NCI-H345 (cell line): ENCODE results near the gene AAK1.

Experiments used
- DNase-seq: peaks from one replicate; lab custom pipeline; 2025; lab: John Stamatoyannopoulos, UW

Gene AAK1

GRCh38 chr2:69538872-69539548 is 104.5 kb downstream of the AAK1 start:
- no peak for DNase-seq

- DNase-seq = no peak
Measured at GRCh38 chr2:69538249-69538648, 105.3 kb downstream of the AAK1 start.

- no peak for DNase-seq
Measured at GRCh38 chr2:69535817-69536241, 107.7 kb downstream of the AAK1 start.

- DNase-seq = no peak
Measured at GRCh38 chr2:69531186-69531585, 112.4 kb downstream of the AAK1 start.

- no peak for DNase-seq
Measured at GRCh38 chr2:69529480-69529879, 114.1 kb downstream of the AAK1 start.

- DNase-seq = no peak
Measured at GRCh38 chr2:69525261-69525660, 118.3 kb downstream of the AAK1 start.

GRCh38 chr2:69524799-69525198 is 118.7 kb downstream of the AAK1 start:
- no peak for DNase-seq

GRCh38 chr2:69521747-69522146 is 121.8 kb downstream of the AAK1 start:
- DNase-seq = no peak

GRCh38 chr2:69518841-69519240 is 124.7 kb downstream of the AAK1 start:
- DNase-seq = no peak

DNA sequence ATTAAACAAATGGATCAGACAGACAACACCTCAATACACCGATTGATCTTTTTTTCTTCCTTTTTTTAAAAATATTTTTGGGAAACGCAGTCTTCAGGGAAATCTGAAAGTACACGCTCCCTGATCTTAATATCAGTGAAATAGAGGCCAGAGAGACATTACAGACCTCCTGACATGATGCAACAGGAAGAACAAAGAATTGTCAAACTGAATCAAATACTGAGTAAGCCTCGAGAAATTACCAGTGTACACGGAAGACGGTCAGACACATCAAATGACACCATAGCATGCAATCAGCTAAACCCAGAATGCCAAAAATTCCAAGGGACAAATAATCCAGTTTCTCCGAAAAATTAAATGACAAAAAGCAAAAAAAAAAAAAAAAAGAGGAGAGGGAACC is 126.1 kb downstream of the AAK1 start:
- no peak for DNase-seq

GRCh38 chr2:69514819-69515218 is 128.7 kb downstream of the AAK1 start:
- DNase-seq = no peak

DNA sequence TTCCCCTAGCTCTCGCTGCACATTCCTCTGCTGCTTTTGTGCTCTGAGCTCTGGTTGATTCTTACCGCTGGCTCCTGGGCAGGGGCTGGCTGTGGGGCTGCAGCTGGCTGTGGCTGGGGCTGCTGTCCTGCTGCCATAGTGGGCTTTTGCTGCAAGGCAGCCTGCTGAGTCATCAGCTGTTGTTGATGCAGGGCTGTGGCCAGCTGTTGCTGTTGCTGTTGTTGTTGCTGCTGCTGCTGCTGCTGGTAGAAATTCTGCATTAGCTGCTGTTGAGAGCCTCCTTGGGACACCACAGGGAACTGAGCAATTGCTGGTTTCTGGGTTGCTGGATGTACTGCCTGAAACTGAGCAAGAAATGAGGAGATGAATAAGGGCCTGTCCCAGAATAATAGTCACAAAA is 129.1 kb downstream of the AAK1 start:
- no peak for DNase-seq

GRCh38 chr2:69512446-69512845 is 131.1 kb downstream of the AAK1 start:
- no peak for DNase-seq

- no peak for DNase-seq
Measured at GRCh38 chr2:69510204-69510603, 133.3 kb downstream of the AAK1 start.

DNA sequence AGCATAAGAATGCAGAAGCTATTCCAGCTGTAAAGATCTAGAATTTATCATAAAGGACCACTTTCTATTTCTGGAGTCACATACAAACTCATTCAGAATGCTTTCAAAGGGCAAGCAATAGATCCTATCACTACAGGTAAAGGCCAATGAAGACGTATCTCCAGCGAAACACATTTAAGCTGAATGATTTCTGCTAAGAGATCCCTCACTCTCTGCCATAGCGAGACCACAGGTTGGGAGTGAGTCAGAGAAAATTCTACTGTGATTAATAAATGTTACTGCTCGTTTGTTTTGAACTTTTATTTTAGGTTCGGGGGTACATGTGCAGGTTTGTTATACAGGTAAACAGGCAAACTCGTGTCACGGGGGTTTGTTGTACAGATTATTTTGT is 133.8 kb downstream of the AAK1 start:
- DNase-seq = no peak

GRCh38 chr2:69509011-69509749 is 134.4 kb downstream of the AAK1 start:
- DNase-seq = peak; percentile 52

DNA sequence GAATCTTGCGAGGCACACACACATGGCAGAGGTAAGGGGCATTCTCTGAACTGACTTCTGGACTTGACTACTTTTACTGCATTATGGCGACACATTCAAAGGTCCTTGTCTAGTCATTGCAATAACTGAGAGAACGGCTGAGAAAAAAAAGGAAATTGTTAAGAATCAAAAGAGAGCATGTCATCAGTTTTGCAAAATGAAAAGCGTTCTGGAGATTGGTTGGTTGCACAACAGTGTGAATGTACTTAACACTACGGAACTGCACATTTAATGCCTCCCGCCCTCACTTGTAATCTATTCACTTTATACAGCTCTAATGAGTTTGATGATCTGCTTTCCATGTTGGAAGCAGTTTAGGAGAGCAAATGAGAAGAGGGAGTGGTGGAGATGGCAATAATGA is 137.8 kb downstream of the AAK1 start:
- DNase-seq = no peak

DNA sequence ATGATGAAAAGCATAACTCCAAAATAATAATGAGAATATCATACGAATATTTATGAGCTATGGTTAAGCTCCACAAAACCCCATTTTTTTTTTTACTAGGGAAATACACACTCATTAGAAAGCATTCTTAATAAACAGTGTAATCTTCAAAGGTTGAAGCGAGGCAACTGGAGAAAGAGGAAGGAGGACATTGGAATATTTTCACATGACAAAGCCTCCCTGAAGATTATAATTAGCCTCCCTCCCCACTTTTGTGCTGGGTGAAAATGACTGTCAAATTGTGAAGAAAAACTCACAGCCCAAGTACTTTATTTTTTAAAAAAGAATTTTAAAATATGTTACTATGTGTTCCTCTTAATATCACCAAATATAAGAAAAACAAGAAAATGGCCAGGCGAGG is 142.2 kb downstream of the AAK1 start:
- DNase-seq = no peak

DNA sequence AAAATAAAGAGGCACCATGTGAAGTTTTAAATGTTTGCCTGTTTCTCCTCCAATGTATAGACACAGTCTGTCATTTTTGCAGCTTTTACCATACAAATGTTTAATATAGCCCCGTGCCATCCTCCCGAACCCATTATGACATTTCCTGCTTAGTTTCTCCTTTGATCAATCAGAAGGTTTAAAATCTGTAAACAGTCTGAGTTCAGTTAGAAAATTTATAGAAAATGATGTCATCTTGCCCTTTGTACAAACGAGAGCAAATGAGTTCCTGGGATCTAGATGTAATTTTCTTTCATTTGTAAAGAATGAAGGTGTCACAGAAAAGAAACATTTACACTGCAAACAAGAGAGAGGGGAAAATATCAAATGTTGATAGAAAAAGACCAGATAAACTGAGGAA is 143.6 kb downstream of the AAK1 start:
- no peak for DNase-seq

DNA sequence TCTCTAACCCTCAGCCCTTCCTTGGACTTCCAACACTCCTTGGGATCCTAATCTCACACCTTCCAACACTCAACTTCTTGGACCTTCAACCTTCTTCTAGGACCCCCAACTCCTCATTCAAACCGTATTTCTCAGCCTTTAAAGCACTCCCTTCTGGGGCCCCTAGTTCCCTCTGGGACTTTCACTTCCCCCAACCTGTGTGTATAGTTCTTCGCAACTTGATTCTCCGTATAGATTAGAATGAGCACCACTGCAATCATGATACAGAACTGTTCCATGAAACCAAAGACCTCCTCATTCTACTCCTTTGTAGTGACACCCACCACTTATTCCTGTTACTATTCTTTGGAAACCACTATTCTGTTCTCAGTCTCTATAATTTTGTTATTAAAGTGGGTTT is 144.3 kb downstream of the AAK1 start:
- DNase-seq = no peak

- no peak for DNase-seq
Measured at GRCh38 chr2:69495861-69496260, 147.7 kb downstream of the AAK1 start.

- DNase-seq = no peak
Measured at GRCh38 chr2:69495008-69495407, 148.5 kb downstream of the AAK1 start.

- DNase-seq = no peak
Measured at GRCh38 chr2:69494126-69494525, 149.4 kb downstream of the AAK1 start.

- peak; percentile 78 for DNase-seq
Measured at GRCh38 chr2:69493268-69493667, 150.3 kb downstream of the AAK1 start.
